GM21717 (cell line): Measurements from ENCODE around the gene TMEM47.

ENCODE experiments used
- ATAC-seq: cut with Tn5 transposase; IDR thresholded peaks from one replicate; pipeline ENCODE4 v1.9.1; 2021; ENCODE audit warnings: mild to moderate bottlenecking, moderate library complexity; ENCODE audit not compliant: unreplicated experiment

TMEM47 gene

GRCh38 chrX:34656842-34657725, at the start of gene TMEM47:
Gene TMEM47 (minus strand): TSS chrX:34657285. CDS start chrX:34657029, 256 bp downstream.
- ATAC-seq: no peak

- ATAC-seq: no peak
These were observed 30.0 kb upstream of the TMEM47 start for GRCh38 chrX:34687095-34687494.

- no peak for ATAC-seq
These were observed 2.5 kb upstream of the TMEM47 start for GRCh38 chrX:34659575-34659974.

GRCh38 chrX:34658326-34658725, 1.2 kb upstream of the TMEM47 start:
- no peak for ATAC-seq

- ATAC-seq: no peak
These were observed 613 bp upstream of the TMEM47 start for GRCh38 chrX:34657726-34658070.

- no peak for ATAC-seq
These were observed 631 bp downstream of the TMEM47 start for GRCh38 chrX:34656467-34656841.

GRCh38 chrX:34655501-34656455, 1.3 kb downstream of the TMEM47 start:
- ATAC-seq: no peak

GRCh38 chrX:34654696-34655490, 2.2 kb downstream of the TMEM47 start:
- no peak for ATAC-seq

GRCh38 chrX:34653811-34654210, 3.3 kb downstream of the TMEM47 start:
- no peak for ATAC-seq

- ATAC-seq: no peak
These were observed 14.2 kb downstream of the TMEM47 start for GRCh38 chrX:34642849-34643248.

GRCh38 chrX:34638116-34638515, 19.0 kb downstream of the TMEM47 start:
- ATAC-seq: no peak

- ATAC-seq: no peak
These were observed 22.7 kb downstream of the TMEM47 start for GRCh38 chrX:34634349-34634748.

GRCh38 chrX:34632384-34632783, 24.7 kb downstream of the TMEM47 start:
- no peak for ATAC-seq

- no peak for ATAC-seq
These were observed 25.4 kb downstream of the TMEM47 start for GRCh38 chrX:34631479-34632220.

- ATAC-seq: no peak
These were observed 27.5 kb downstream of the TMEM47 start for GRCh38 chrX:34629572-34629971.

- no peak for ATAC-seq
These were observed 32.7 kb downstream of the TMEM47 start for GRCh38 chrX:34624416-34624815.

- no peak for ATAC-seq
These were observed 37.2 kb downstream of the TMEM47 start for GRCh38 chrX:34619920-34620319.

- ATAC-seq: no peak
These were observed 45.0 kb downstream of the TMEM47 start for GRCh38 chrX:34612036-34612435.

GRCh38 chrX:34598362-34598761, 58.7 kb downstream of the TMEM47 start:
- no peak for ATAC-seq

GRCh38 chrX:34586936-34587335, 70.1 kb downstream of the TMEM47 start:
- no peak for ATAC-seq
